ENCODE results near the gene TMEM52.

DNA sequence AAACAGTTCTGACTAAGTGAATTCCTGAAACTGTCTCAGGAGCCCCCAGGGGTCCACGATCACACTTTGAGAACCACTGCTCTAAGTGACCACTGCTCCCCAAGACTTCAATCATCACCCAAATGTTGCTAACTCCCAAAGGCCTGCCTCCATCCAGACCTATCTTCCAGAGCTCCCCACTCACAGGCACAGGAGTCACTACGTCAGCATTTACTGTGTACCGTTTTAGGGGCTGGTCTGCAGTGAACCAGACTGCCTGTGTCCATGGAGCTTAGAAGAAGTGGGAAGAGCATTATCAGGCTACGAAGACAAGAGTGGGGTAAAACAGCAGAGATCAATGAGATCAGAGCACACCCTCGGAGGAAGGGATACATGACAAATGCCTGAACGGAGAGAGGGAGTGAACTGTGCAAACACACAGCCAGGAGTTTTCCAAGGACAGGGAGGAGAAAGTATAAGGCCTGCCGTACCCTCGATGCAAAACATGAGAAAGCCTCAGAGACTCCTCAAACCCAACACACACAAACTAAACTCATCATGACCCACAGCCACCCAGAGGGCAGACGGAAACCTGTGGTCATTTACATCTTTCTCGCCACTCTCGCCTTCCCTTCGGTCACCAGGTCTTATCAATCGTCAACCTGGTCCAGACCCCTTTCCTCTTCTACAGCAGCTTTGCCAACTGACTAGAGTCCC is 38.3 kb downstream of the TMEM52 start:
- TF ChIP-seq, protein P1, sequence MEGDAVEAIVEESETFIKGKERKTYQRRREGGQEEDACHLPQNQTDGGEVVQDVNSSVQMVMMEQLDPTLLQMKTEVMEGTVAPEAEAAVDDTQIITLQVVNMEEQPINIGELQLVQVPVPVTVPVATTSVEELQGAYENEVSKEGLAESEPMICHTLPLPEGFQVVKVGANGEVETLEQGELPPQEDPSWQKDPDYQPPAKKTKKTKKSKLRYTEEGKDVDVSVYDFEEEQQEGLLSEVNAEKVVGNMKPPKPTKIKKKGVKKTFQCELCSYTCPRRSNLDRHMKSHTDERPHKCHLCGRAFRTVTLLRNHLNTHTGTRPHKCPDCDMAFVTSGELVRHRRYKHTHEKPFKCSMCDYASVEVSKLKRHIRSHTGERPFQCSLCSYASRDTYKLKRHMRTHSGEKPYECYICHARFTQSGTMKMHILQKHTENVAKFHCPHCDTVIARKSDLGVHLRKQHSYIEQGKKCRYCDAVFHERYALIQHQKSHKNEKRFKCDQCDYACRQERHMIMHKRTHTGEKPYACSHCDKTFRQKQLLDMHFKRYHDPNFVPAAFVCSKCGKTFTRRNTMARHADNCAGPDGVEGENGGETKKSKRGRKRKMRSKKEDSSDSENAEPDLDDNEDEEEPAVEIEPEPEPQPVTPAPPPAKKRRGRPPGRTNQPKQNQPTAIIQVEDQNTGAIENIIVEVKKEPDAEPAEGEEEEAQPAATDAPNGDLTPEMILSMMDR (IDR thresholded peaks at IDR 0.05; ENCODE audit: insufficient read depth, low read depth, low read length): no peak
- no peak for TF ChIP-seq EZH2 (IDR thresholded peaks at IDR 0.05; ENCODE audit: insufficient read depth, low read length)
